ENCODE data around the gene C7.

Gene C7

DNA sequence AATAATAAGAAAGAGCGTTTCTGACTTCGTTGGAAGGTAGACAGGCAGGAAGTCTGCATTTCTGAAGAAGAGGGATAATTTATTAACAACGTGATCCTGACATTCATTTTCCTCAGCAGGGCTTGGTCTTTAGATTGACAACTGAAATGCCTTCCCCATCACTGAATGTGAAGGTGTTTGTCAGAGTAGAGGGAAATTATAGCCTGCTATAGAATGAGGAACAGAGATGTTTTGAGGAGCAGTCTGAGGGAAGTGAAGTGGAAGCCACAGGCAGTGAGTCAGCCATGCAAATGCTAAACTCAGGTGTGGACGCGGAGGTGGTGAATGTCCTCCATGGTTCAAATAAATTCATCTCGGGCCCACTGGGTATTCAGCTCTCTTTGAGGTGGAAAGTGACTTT lies 30.5 kb downstream of the C7 start:
- 0 out of 2 replicates have a peak overlapping the region, but pooled peaks have one; percentile 3 for H3K4me3 ChIP-seq (ENCODE audit: low read length)
- no peak overlapping the region for H3K27ac ChIP-seq (ENCODE audit: low read length)
- no peaks in the 10 kb centered on the region for H3K36me3 ChIP-seq (replicated peaks; ENCODE audit: low read depth, low read length)
- H4K20me1 ChIP-seq (ENCODE audit: insufficient read depth, low read length): no peaks in the 10 kb centered on the region
- no peak overlapping the region for H3K9ac ChIP-seq (ENCODE audit: low read length)
- peak overlapping the region; percentile 39 for H3K4me2 ChIP-seq (ENCODE audit: low read length)
- H3K27me3 ChIP-seq (ENCODE audit: low read depth, low read length): no peaks in the 10 kb centered on the region
- H3K9me3 ChIP-seq (ENCODE audit: insufficient read depth, low read length): no peaks in the 10 kb centered on the region
- TF ChIP-seq, protein P1, sequence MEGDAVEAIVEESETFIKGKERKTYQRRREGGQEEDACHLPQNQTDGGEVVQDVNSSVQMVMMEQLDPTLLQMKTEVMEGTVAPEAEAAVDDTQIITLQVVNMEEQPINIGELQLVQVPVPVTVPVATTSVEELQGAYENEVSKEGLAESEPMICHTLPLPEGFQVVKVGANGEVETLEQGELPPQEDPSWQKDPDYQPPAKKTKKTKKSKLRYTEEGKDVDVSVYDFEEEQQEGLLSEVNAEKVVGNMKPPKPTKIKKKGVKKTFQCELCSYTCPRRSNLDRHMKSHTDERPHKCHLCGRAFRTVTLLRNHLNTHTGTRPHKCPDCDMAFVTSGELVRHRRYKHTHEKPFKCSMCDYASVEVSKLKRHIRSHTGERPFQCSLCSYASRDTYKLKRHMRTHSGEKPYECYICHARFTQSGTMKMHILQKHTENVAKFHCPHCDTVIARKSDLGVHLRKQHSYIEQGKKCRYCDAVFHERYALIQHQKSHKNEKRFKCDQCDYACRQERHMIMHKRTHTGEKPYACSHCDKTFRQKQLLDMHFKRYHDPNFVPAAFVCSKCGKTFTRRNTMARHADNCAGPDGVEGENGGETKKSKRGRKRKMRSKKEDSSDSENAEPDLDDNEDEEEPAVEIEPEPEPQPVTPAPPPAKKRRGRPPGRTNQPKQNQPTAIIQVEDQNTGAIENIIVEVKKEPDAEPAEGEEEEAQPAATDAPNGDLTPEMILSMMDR (IDR thresholded peaks at IDR 0.05; ENCODE audit: low read depth, low read length): no peak
- TF ChIP-seq EZH2phosphoT487 (IDR thresholded peaks at IDR 0.05; ENCODE audit: low read depth): no peak
- no peak overlapping the region for H2AFZ ChIP-seq (ENCODE audit: low read depth, low read length)
- peaks cover 13% of the 10 kb centered on the region for H3K4me1 ChIP-seq (ENCODE audit: low read length)
- no peaks in the 10 kb centered on the region for H3K79me2 ChIP-seq (ENCODE audit: low read length)

DNA sequence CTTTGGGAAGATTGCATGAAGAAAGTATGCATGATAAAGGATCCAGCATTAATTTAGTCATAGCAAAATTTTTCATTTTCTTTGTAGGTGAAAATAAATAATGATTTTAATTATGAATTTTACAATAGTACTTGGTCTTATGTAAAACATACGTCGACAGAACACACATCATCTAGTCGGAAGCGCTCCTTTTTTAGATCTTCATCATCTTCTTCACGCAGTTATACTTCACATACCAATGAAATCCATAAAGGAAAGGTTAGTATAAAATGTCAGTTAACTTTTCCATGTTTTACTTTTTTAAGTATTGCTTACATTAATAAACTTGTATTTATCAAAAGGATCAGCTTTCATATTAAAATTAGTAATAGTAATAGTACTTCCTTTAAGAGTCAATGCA lies 35.8 kb downstream of the C7 start:
- Histone ChIP-seq H3K9me3 (ENCODE audit: insufficient read depth, low read length) (no peaks in the 10 kb centered on the region), H3K79me2 (ENCODE audit: low read length) (no peaks in the 10 kb centered on the region), H3K4me3 (ENCODE audit: low read length) (no peak overlapping the region), H3K4me1 (ENCODE audit: low read length) (peaks cover 2% of the 10 kb centered on the region), H3K27ac (ENCODE audit: low read length) (no peak overlapping the region), H3K9ac (ENCODE audit: low read length) (no peak overlapping the region), H2AFZ (ENCODE audit: low read depth, low read length) (no peak overlapping the region), H3K27me3 (ENCODE audit: low read depth, low read length) (no peaks in the 10 kb centered on the region), H4K20me1 (ENCODE audit: insufficient read depth, low read length) (no peaks in the 10 kb centered on the region), H3K36me3 (replicated peaks; ENCODE audit: low read depth, low read length) (no peaks in the 10 kb centered on the region), H3K4me2 (ENCODE audit: low read length) (no peak overlapping the region)
- TF ChIP-seq, protein P1 (IDR thresholded peaks at IDR 0.05; ENCODE audit: low read depth, low read length): no peak
- TF ChIP-seq EZH2phosphoT487 (IDR thresholded peaks at IDR 0.05; ENCODE audit: low read depth): no peak

DNA sequence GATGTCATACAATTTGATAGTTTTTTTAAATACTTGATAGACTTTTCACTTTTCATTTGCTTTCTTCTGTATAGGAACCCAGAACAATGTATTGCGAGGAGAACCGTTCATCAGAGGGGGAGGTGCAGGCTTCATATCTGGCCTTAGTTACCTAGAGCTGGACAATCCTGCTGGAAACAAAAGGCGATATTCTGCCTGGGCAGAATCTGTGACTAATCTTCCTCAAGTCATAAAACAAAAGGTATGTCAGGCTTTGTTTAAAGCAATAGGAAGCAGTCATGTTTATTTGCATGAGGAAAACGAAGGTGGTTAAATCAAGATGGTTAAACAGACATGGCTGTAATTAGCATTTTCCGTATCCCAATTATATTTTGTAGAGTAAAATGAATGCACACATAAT lies 46.0 kb downstream of the C7 start:
- Histone ChIP-seq H3K4me3 (ENCODE audit: low read length) (no peak overlapping the region), H3K4me1 (ENCODE audit: low read length) (no peaks in the 10 kb centered on the region), H2AFZ (ENCODE audit: low read depth, low read length) (no peak overlapping the region), H3K79me2 (ENCODE audit: low read length) (no peaks in the 10 kb centered on the region), H3K4me2 (ENCODE audit: low read length) (no peak overlapping the region), H3K27ac (ENCODE audit: low read length) (no peak overlapping the region), H3K9ac (ENCODE audit: low read length) (no peak overlapping the region), H3K9me3 (ENCODE audit: insufficient read depth, low read length) (no peaks in the 10 kb centered on the region), H4K20me1 (ENCODE audit: insufficient read depth, low read length) (no peaks in the 10 kb centered on the region), H3K36me3 (replicated peaks; ENCODE audit: low read depth, low read length) (no peaks in the 10 kb centered on the region), H3K27me3 (ENCODE audit: low read depth, low read length) (no peaks in the 10 kb centered on the region)
- TF ChIP-seq EZH2phosphoT487 (IDR thresholded peaks at IDR 0.05; ENCODE audit: low read depth): no peak
- TF ChIP-seq, protein P1 (IDR thresholded peaks at IDR 0.05; ENCODE audit: low read depth, low read length): no peak

DNA sequence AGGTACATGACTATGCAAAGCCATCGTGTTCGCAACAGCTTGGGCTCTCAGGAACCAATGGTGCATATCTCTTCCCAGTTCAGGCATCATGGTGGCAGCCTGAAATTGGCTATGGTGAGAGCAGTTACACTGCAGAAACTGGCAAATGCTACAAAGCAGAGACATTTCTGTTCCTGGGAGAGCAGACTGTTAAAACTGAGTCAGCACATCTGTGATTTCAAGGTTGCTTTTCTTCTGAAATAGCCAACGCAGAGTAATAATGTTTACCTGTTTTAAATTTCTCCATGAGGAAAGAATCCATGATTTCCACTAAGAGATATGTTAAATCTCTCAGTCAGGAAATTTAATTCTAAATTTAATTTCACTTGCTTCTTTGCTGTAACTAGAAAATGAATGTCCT lies 47.8 kb downstream of the C7 start:
- no peak overlapping the region for H3K4me3 ChIP-seq (ENCODE audit: low read length)
- H3K9ac ChIP-seq (ENCODE audit: low read length): no peak overlapping the region
- H3K27me3 ChIP-seq (ENCODE audit: low read depth, low read length): no peaks in the 10 kb centered on the region
- H3K79me2 ChIP-seq (ENCODE audit: low read length): no peaks in the 10 kb centered on the region
- H3K27ac ChIP-seq (ENCODE audit: low read length): no peak overlapping the region
- H3K4me1 ChIP-seq (ENCODE audit: low read length): no peaks in the 10 kb centered on the region
- no peaks in the 10 kb centered on the region for H4K20me1 ChIP-seq (ENCODE audit: insufficient read depth, low read length)
- H3K4me2 ChIP-seq (ENCODE audit: low read length): no peak overlapping the region
- TF ChIP-seq EZH2phosphoT487 (IDR thresholded peaks at IDR 0.05; ENCODE audit: low read depth): no peak
- TF ChIP-seq, protein P1 (IDR thresholded peaks at IDR 0.05; ENCODE audit: low read depth, low read length): no peak
- no peaks in the 10 kb centered on the region for H3K9me3 ChIP-seq (ENCODE audit: insufficient read depth, low read length)
- no peak overlapping the region for H2AFZ ChIP-seq (ENCODE audit: low read depth, low read length)
- H3K36me3 ChIP-seq (replicated peaks; ENCODE audit: low read depth, low read length): no peaks in the 10 kb centered on the region
